Measurements from ENCODE around the gene DGLUCY. TPM values are rescaled to one million over a fixed set of nuclear protein-coding genes. Genes with fewer than 3 reads are reported as not detected.

DGLUCY gene
- total and polyA plus RNA-seq, 2 experiments from 2014 or later, result 44.8 to 51.3 TPM

- peaks cover 14% of the 10 kb centered on the region for H3K27me3 ChIP-seq
- no peaks in the 10 kb centered on the region for H3K79me2 ChIP-seq
- peaks cover 6% of the 10 kb centered on the region for H3K4me1 ChIP-seq (ENCODE audit: insufficient read depth)
- TF ChIP-seq EZH2phosphoT487 (IDR thresholded peaks at IDR 0.05; ENCODE audit: low read depth, severe bottlenecking, unreplicated experiment), result no peak
- no peak for TF ChIP-seq EZH2 (IDR thresholded peaks at IDR 0.05; ENCODE audit: borderline replicate concordance)
- no peak for TF ChIP-seq CTCF (IDR thresholded peaks at IDR 0.05; ENCODE audit: poor library complexity)
- H3K36me3 ChIP-seq (replicated peaks; ENCODE audit: insufficient read depth, low read depth), result no peaks in the 10 kb centered on the region
- H3K9me3 ChIP-seq (ENCODE audit: low read depth), result no peaks in the 10 kb centered on the region
- peak; percentile 18 for DNase-seq (ENCODE audit: low spot score)
- no peaks in the 10 kb centered on the region for H3K9me2 ChIP-seq (replicated peaks; ENCODE audit: insufficient read depth)
- WGBS (ENCODE audit: low lambda C conversion rate, missing lambda C conversion rate), result 36% methylated on average over 8 of the region's 8 CpGs
- no peak overlapping the region for H2AFZ ChIP-seq
- no peak overlapping the region for H3K4me3 ChIP-seq
- no peak overlapping the region for H3K27ac ChIP-seq
- H3K4me2 ChIP-seq, result no peak overlapping the region
- H4K20me1 ChIP-seq (ENCODE audit: insufficient read depth, poor library complexity, severe bottlenecking), result no peaks in the 10 kb centered on the region
Measured at GRCh38 chr14:91257328-91258010, 143.6 kb downstream of the DGLUCY start.

GRCh38 chr14:91258011-91258618 lies 144.2 kb downstream of the DGLUCY start:
- Histone ChIP-seq H3K4me3 (no peak overlapping the region), H3K79me2 (no peaks in the 10 kb centered on the region), H3K36me3 (replicated peaks; ENCODE audit: insufficient read depth, low read depth) (no peaks in the 10 kb centered on the region), H2AFZ (no peak overlapping the region), H3K9me2 (replicated peaks; ENCODE audit: insufficient read depth) (no peaks in the 10 kb centered on the region), H3K27ac (no peak overlapping the region), H3K4me2 (no peak overlapping the region), H3K27me3 (peaks cover 9% of the 10 kb centered on the region), H4K20me1 (ENCODE audit: insufficient read depth, poor library complexity, severe bottlenecking) (no peaks in the 10 kb centered on the region), H3K9me3 (ENCODE audit: low read depth) (no peaks in the 10 kb centered on the region), H3K4me1 (ENCODE audit: insufficient read depth) (peaks cover 6% of the 10 kb centered on the region)
- WGBS (ENCODE audit: low lambda C conversion rate, missing lambda C conversion rate), result 66% methylated on average over 16 of the region's 16 CpGs
- TF ChIP-seq EZH2 (IDR thresholded peaks at IDR 0.05; ENCODE audit: borderline replicate concordance) (no peak), EZH2phosphoT487 (IDR thresholded peaks at IDR 0.05; ENCODE audit: low read depth, severe bottlenecking, unreplicated experiment) (no peak), CTCF (IDR thresholded peaks at IDR 0.05; ENCODE audit: poor library complexity) (no peak)
- no peak for DNase-seq (ENCODE audit: low spot score)

- peaks cover 9% of the 10 kb centered on the region for H3K27me3 ChIP-seq
- no peaks in the 10 kb centered on the region for H3K9me3 ChIP-seq (ENCODE audit: low read depth)
- no peak for DNase-seq (ENCODE audit: low spot score)
- H3K4me2 ChIP-seq, result no peak overlapping the region
- no peak overlapping the region for H3K4me3 ChIP-seq
- H4K20me1 ChIP-seq (ENCODE audit: insufficient read depth, poor library complexity, severe bottlenecking), result no peaks in the 10 kb centered on the region
- WGBS (ENCODE audit: low lambda C conversion rate, missing lambda C conversion rate), result 97% methylated on average over 3 of the region's 3 CpGs
- H3K36me3 ChIP-seq (replicated peaks; ENCODE audit: insufficient read depth, low read depth), result no peaks in the 10 kb centered on the region
- no peak overlapping the region for H2AFZ ChIP-seq
- H3K4me1 ChIP-seq (ENCODE audit: insufficient read depth), result peaks cover 3% of the 10 kb centered on the region
- TF ChIP-seq CTCF (IDR thresholded peaks at IDR 0.05; ENCODE audit: poor library complexity), result no peak
- TF ChIP-seq EZH2 (IDR thresholded peaks at IDR 0.05; ENCODE audit: borderline replicate concordance), result no peak
- no peak overlapping the region for H3K27ac ChIP-seq
- H3K79me2 ChIP-seq, result no peaks in the 10 kb centered on the region
- no peaks in the 10 kb centered on the region for H3K9me2 ChIP-seq (replicated peaks; ENCODE audit: insufficient read depth)
Measured at GRCh38 chr14:91258876-91259275, 145.0 kb downstream of the DGLUCY start.
